Adipose tissue (tissue), 3 donors: Measurements from ENCODE around the gene DDX10. TPM values are rescaled to one million over a fixed set of nuclear protein-coding genes. Genes with fewer than 3 reads are reported as not detected.

ENCODE experiments used
- H3K27ac ChIP-seq: one replicate; pipeline ENCODE4 v1.5.1; 2013; ENCODE audit warnings: low read depth, low read length
- WGBS, 3 donors: extraction: QIAGEN DNeasy Blood & Tissue Kit; methylation state at CpG; one replicate each; pipeline ENCODE4 v1.1.7; 2013; 5-methylcytosine and 5-hydroxymethylcytosine counted together
- polyA plus RNA-seq, 3 donors: library from polyadenylated mRNA; stranded (reverse); fragments of 200-250 nt; gene quantifications; one replicate each; pipeline ENCODE4 v1.2.3, GENCODE V29; 2013
- donor health status: healthy with polysubstance abuse.
- donor health status: Bipolar disorder and iron deficiency.
- donor health status: healthy.

The DDX10 gene
- polyA plus RNA-seq, 3 donors, result 12.3 to 28.9 (median 13.0) TPM

GRCh38 chr11:108873941-108874340, 209.1 kb downstream of the DDX10 start:
- H3K27ac ChIP-seq, result no peak overlapping the region
- 91 to 95% (median 93%) methylated on average over 4 of the region's 4 CpGs for WGBS, 3 donors

- whole genome bisulfite sequencing, 3 donors, result 91 to 96% (median 93%) methylated on average over 2 of the region's 2 CpGs
- H3K27ac ChIP-seq, result no peak overlapping the region
Observed at GRCh38 chr11:108875134-108875533, 210.3 kb downstream of the DDX10 start.

GRCh38 chr11:108877178-108877577, 212.3 kb downstream of the DDX10 start:
- no peak overlapping the region for H3K27ac ChIP-seq
- WGBS, 3 donors, result 92 to 94% (median 93%) methylated on average over 2 of the region's 2 CpGs

- H3K27ac ChIP-seq, result no peak overlapping the region
- WGBS, 3 donors, result 55 to 72% (median 59%) methylated on average over 5 of the region's 5 CpGs
Observed at GRCh38 chr11:108880510-108880909, 215.6 kb downstream of the DDX10 start.

- H3K27ac ChIP-seq, result no peak overlapping the region
Observed at GRCh38 chr11:108881131-108881530, 216.3 kb downstream of the DDX10 start.

GRCh38 chr11:108882211-108882831, 217.5 kb downstream of the DDX10 start:
- 81 to 85% (median 82%) methylated on average over 5 of the region's 5 CpGs for WGBS, 3 donors
- H3K27ac ChIP-seq, result no peak overlapping the region

GRCh38 chr11:108886005-108886659, 221.3 kb downstream of the DDX10 start:
- WGBS, 3 donors, result 78 to 83% (median 83%) methylated on average over 2 of the region's 2 CpGs
- H3K27ac ChIP-seq, result no peak overlapping the region

GRCh38 chr11:108886660-108887009, 221.8 kb downstream of the DDX10 start:
- 71 to 84% (median 71%) methylated on average over 2 of the region's 2 CpGs for WGBS, 3 donors
- H3K27ac ChIP-seq, result no peak overlapping the region

GRCh38 chr11:108887436-108888238, 222.8 kb downstream of the DDX10 start:
- no peak overlapping the region for H3K27ac ChIP-seq
- WGBS, 3 donors, result 94% methylated on average over 8 of the region's 8 CpGs

GRCh38 chr11:108890482-108891105, 225.7 kb downstream of the DDX10 start:
- WGBS, 3 donors, result 55 to 83% (median 72%) methylated on average over 5 of the region's 5 CpGs
- no peak overlapping the region for H3K27ac ChIP-seq

- 83 to 90% (median 86%) methylated on average over 2 of the region's 2 CpGs for WGBS, 3 donors
- no peak overlapping the region for H3K27ac ChIP-seq
Observed at GRCh38 chr11:108891143-108891542, 226.3 kb downstream of the DDX10 start.

- 95% methylated on average over 7 of the region's 7 CpGs for WGBS, 3 donors
Observed at GRCh38 chr11:108891909-108892511, 227.1 kb downstream of the DDX10 start.

GRCh38 chr11:108895579-108896480, 231.0 kb downstream of the DDX10 start:
- WGBS, 3 donors, result 53 to 80% (median 55%) methylated on average over 8 of the region's 8 CpGs

More at GRCh38 chr11:108891909-108892511, 227.1 kb downstream of the DDX10 start:
- no peak overlapping the region for H3K27ac ChIP-seq

GRCh38 chr11:108897071-108897481, 232.2 kb downstream of the DDX10 start:
- no peak overlapping the region for H3K27ac ChIP-seq
- 89 to 100% (median 97%) methylated on average over 1 of the region's 1 CpG for WGBS, 3 donors

More at GRCh38 chr11:108895579-108896480, 231.0 kb downstream of the DDX10 start:
- H3K27ac ChIP-seq, result no peak overlapping the region

GRCh38 chr11:108897916-108898315, 233.0 kb downstream of the DDX10 start:
- no peak overlapping the region for H3K27ac ChIP-seq
- WGBS, 3 donors, result 96 to 98% (median 97%) methylated on average over 5 of the region's 5 CpGs

GRCh38 chr11:108901359-108901758, 236.5 kb downstream of the DDX10 start:
- WGBS, 3 donors, result 91 to 96% (median 93%) methylated on average over 3 of the region's 3 CpGs
- H3K27ac ChIP-seq, result no peak overlapping the region

GRCh38 chr11:108902027-108902469, 237.2 kb downstream of the DDX10 start:
- 34 to 74% (median 73%) methylated on average over 2 of the region's 2 CpGs for WGBS, 3 donors
- H3K27ac ChIP-seq, result no peak overlapping the region

GRCh38 chr11:108904480-108904879, 239.6 kb downstream of the DDX10 start:
- 63 to 80% (median 79%) methylated on average over 1 of the region's 1 CpG for WGBS, 3 donors
- no peak overlapping the region for H3K27ac ChIP-seq
